Mammary epithelial cell (primary cell): ENCODE data around the gene SLC26A9.

Experiments
- EZH2 ChIP-seq: IDR thresholded peaks from 2 replicates; pipeline ENCODE4 v1.6.1; 2012; ENCODE audit warnings: low read length, inconsistent platforms, borderline replicate concordance
- TF ChIP-seq, protein P1 (sequence below), 2 donors: IDR thresholded peaks in 1 of 2; conservative IDR thresholded peaks in 1 of 2; 2 replicates each; pipeline ENCODE4 v1.5.1; 2011 to 2012; ENCODE audit warnings: inconsistent platforms in 2 of 2, low read length in 2 of 2, mild to moderate bottlenecking in 2 of 2, control low read depth in 1 of 2, low read depth in 1 of 2; ENCODE audit not compliant: insufficient read depth in 1 of 2; ENCODE audit errors: extremely low read depth in 1 of 2

DNA sequence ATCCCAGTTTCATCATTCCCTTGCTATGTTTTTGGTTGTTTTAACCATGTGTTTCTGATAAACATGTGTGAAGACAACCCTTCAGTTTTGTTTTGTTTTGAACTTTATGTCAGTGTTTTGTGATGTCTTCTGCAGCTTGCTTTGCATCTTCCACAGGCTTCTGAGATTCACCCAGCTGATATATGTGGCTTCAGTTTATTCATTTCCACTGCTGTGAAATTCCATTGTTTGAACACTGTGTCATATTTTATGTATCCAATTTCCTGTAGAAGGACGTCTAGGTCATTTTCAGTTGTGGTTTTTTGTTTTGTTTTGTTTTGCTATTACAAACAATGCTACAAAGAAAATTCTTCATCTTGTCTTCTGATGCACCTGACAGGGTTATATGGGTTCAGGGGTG, 27.2 kb upstream of the SLC26A9 start:
- TF ChIP-seq, protein P1, sequence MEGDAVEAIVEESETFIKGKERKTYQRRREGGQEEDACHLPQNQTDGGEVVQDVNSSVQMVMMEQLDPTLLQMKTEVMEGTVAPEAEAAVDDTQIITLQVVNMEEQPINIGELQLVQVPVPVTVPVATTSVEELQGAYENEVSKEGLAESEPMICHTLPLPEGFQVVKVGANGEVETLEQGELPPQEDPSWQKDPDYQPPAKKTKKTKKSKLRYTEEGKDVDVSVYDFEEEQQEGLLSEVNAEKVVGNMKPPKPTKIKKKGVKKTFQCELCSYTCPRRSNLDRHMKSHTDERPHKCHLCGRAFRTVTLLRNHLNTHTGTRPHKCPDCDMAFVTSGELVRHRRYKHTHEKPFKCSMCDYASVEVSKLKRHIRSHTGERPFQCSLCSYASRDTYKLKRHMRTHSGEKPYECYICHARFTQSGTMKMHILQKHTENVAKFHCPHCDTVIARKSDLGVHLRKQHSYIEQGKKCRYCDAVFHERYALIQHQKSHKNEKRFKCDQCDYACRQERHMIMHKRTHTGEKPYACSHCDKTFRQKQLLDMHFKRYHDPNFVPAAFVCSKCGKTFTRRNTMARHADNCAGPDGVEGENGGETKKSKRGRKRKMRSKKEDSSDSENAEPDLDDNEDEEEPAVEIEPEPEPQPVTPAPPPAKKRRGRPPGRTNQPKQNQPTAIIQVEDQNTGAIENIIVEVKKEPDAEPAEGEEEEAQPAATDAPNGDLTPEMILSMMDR (conservative IDR thresholded peaks at IDR 0.05 in 1 of 2, IDR thresholded peaks at IDR 0.05 in 1 of 2; ENCODE audit: extremely low read depth in 1 of 2, insufficient read depth in 1 of 2, low read depth in 1 of 2, low read length in 2 of 2) = no peak
- TF ChIP-seq EZH2 = no peak
